ENCODE measurements around the gene ALDH1A2. TPM values are rescaled to one million over a fixed set of nuclear protein-coding genes. Genes with fewer than 3 reads are reported as not detected.

The ALDH1A2 gene
- polyA plus RNA-seq, 1 of the 3 experiments (the other 2 are of a cell fraction): not detected

DNA sequence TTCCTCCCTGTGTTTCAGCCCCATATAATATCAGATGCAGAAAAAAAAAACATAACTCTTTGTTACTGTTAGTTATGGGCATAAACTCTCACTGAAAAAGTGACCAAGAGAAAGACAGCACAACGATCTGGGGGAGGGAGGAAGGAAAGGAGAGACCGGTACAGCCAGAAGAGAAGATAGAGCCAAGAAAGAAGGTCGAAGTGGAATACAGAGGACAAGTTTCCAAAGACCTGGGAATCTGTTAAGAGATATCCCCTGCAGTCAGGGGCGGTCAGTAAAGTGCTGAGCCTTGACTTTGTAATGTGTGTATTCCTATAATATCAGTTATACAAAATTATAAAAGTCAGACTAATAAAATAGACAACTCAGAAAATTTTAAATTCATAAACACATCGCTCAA is 3.3 kb downstream of the ALDH1A2 start:
- Histone ChIP-seq H3K4me2 (no peak overlapping the region), H2AFZ (ENCODE audit: low read depth) (no peak overlapping the region), H3F3A (replicated peaks; ENCODE audit: insufficient read depth) (no peaks in the 10 kb centered on the region), H3K9me2 (no peaks in the 10 kb centered on the region), H3K27ac (ENCODE audit: low read depth in 2 of 2, low read length in 1 of 2) (no peak overlapping the region), H3K79me2 (ENCODE audit: insufficient read depth) (no peaks in the 10 kb centered on the region), H3K9me3 (no peaks in the 10 kb centered on the region), H3K4me1 (ENCODE audit: control insufficient read depth in 1 of 2, insufficient read depth in 2 of 2, low read depth in 1 of 2, low read length in 1 of 2) (no peaks in the 10 kb centered on the region; a peak in 2 of 4 replicates), H3K36me3 (replicated peaks in 1 of 2; ENCODE audit: control insufficient read depth in 1 of 2, insufficient read depth in 2 of 2, low read length in 1 of 2) (no peaks in the 10 kb centered on the region), H3K27me3 (ENCODE audit: insufficient read depth) (peaks cover 32% of the 10 kb centered on the region), H3K4me3 (ENCODE audit: low read depth in 2 of 2, low read length in 1 of 2) (no peak overlapping the region), H3K9ac (no peak overlapping the region), H4K20me1 (ENCODE audit: insufficient read depth) (no peaks in the 10 kb centered on the region)
- CTCF ChIA-PET: interaction anchor here (0.6 to 2.5 kb wide), 4 partner anchors 9 to 407 kb away, joined by 3 to 10 read pairs (median 4); no protein-coding TSS in a partner anchor
- DNase-seq: no peak
- TF ChIP-seq EP300 (IDR thresholded peaks at IDR 0.05; ENCODE audit: borderline replicate concordance in 1 of 2, low read depth in 1 of 2, low read length in 1 of 2) (no peak), POLR2AphosphoS5 (IDR thresholded peaks at IDR 0.05; ENCODE audit: low read depth, low read length) (no peak), USF1 (IDR thresholded peaks at IDR 0.05; ENCODE audit: borderline replicate concordance, low read depth) (no peak), RCOR1 (IDR thresholded peaks at IDR 0.05; ENCODE audit: low read length) (no peak), ELF1 (IDR thresholded peaks at IDR 0.05) (no peak), TEAD4 (IDR thresholded peaks at IDR 0.05; ENCODE audit: borderline replicate concordance, insufficient read depth) (no peak), YY1 (IDR thresholded peaks at IDR 0.05; ENCODE audit: low read depth) (no peak), NRF1 (IDR thresholded peaks at IDR 0.05; ENCODE audit: low read depth, low read length) (no peak), NFIC (IDR thresholded peaks at IDR 0.05; ENCODE audit: borderline replicate concordance) (no peak), FOXM1 (IDR thresholded peaks at IDR 0.05; ENCODE audit: low read depth) (no peak), RXRA (IDR thresholded peaks at IDR 0.05; ENCODE audit: borderline replicate concordance, low read depth) (no peak), EZH2phosphoT487 (IDR thresholded peaks at IDR 0.05; ENCODE audit: borderline replicate concordance, low read depth) (no peak), FOSL2 (IDR thresholded peaks at IDR 0.05; ENCODE audit: borderline replicate concordance, low read depth) (no peak)
- TF ChIP-seq, protein P1, sequence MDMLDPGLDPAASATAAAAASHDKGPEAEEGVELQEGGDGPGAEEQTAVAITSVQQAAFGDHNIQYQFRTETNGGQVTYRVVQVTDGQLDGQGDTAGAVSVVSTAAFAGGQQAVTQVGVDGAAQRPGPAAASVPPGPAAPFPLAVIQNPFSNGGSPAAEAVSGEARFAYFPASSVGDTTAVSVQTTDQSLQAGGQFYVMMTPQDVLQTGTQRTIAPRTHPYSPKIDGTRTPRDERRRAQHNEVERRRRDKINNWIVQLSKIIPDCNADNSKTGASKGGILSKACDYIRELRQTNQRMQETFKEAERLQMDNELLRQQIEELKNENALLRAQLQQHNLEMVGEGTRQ (IDR thresholded peaks at IDR 0.05; ENCODE audit: borderline replicate concordance, low read depth, low read length): no peak
- TF ChIP-seq, protein P2, sequence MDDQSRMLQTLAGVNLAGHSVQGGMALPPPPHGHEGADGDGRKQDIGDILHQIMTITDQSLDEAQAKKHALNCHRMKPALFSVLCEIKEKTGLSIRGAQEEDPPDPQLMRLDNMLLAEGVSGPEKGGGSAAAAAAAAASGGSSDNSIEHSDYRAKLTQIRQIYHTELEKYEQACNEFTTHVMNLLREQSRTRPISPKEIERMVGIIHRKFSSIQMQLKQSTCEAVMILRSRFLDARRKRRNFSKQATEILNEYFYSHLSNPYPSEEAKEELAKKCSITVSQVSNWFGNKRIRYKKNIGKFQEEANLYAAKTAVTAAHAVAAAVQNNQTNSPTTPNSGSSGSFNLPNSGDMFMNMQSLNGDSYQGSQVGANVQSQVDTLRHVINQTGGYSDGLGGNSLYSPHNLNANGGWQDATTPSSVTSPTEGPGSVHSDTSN (IDR thresholded peaks at IDR 0.05): no peak
- 43% methylated on average over 5 of the region's 5 CpGs for WGBS (ENCODE audit: low lambda C conversion rate)
- POLR2A ChIA-PET: no interaction called here

- Histone ChIP-seq H3K27me3 (ENCODE audit: insufficient read depth) (peaks cover 19% of the 10 kb centered on the region), H4K20me1 (ENCODE audit: insufficient read depth) (no peaks in the 10 kb centered on the region), H3K4me3 (ENCODE audit: low read depth in 2 of 2, low read length in 1 of 2) (no peak overlapping the region), H3F3A (replicated peaks; ENCODE audit: insufficient read depth) (no peaks in the 10 kb centered on the region), H3K4me1 (ENCODE audit: control insufficient read depth in 1 of 2, insufficient read depth in 2 of 2, low read depth in 1 of 2, low read length in 1 of 2) (no peaks in the 10 kb centered on the region; a peak in 2 of 4 replicates), H3K9ac (no peak overlapping the region), H3K27ac (ENCODE audit: low read depth in 2 of 2, low read length in 1 of 2) (no peak overlapping the region), H2AFZ (ENCODE audit: low read depth) (no peak overlapping the region), H3K9me2 (no peaks in the 10 kb centered on the region), H3K79me2 (ENCODE audit: insufficient read depth) (no peaks in the 10 kb centered on the region), H3K36me3 (replicated peaks in 1 of 2; ENCODE audit: control insufficient read depth in 1 of 2, insufficient read depth in 2 of 2, low read length in 1 of 2) (no peaks in the 10 kb centered on the region), H3K9me3 (no peaks in the 10 kb centered on the region), H3K4me2 (no peak overlapping the region)
- ChIA-PET CTCF (interaction anchor here (1.6 to 2.5 kb wide), 3 partner anchors 9 to 17 kb away, joined by 5 to 18 read pairs (median 10); no protein-coding TSS in a partner anchor), POLR2A (no interaction called here)
- no peak for DNase-seq
- 95% methylated on average over 1 of the region's 1 CpG for WGBS (ENCODE audit: low lambda C conversion rate)
- no peak for TF ChIP-seq JUND (IDR thresholded peaks at IDR 0.05)
- TF ChIP-seq TAF1 (IDR thresholded peaks at IDR 0.05; ENCODE audit: borderline replicate concordance, low read depth, low read length): no peak
- no peak for TF ChIP-seq EP300 (IDR thresholded peaks at IDR 0.05; ENCODE audit: borderline replicate concordance in 1 of 2, low read depth in 1 of 2, low read length in 1 of 2)
- TF ChIP-seq NFIC (IDR thresholded peaks at IDR 0.05; ENCODE audit: borderline replicate concordance): no peak
- no peak for TF ChIP-seq ELF1 (IDR thresholded peaks at IDR 0.05)
- no peak for TF ChIP-seq RAD21 (IDR thresholded peaks at IDR 0.05; ENCODE audit: low read length)
- TF ChIP-seq REST (IDR thresholded peaks at IDR 0.05; ENCODE audit: low read depth, low read length): no peak
- no peak for TF ChIP-seq MXI1 (IDR thresholded peaks at IDR 0.05; ENCODE audit: low read depth, low read length)
- no peak for TF ChIP-seq FOXJ3 (CRISPR knock-in tag; IDR thresholded peaks at IDR 0.05)
- TF ChIP-seq CHD2 (IDR thresholded peaks at IDR 0.05; ENCODE audit: low read length, partially characterized antibody): no peak
- TF ChIP-seq GATA2 (CRISPR knock-in tag; IDR thresholded peaks at IDR 0.05): no peak
These were observed 4.9 kb downstream of the ALDH1A2 start for GRCh38 chr15:58060575-58060974.
